CD4-positive, alpha-beta T cell treated with Interleukin-4 for 1 hour (primary cell): Measurements from ENCODE around the gene F2.
"Not testable (repeated sequence)": the region's sequence is repeated elsewhere in the genome, so short reads cannot be mapped to it uniquely, and the experiment has no call there.

Experiments
- DNase-seq, 2 donors: peaks; one replicate each; pipeline ENCODE4 v3.0.0-alpha.2; 2020 to 2022

The F2 gene

GRCh38 chr11:46686886-46687795 lies 31.9 kb upstream of the F2 start:
- DNase-seq: no peak

- no peak for DNase-seq
Measured at GRCh38 chr11:46690702-46691101, 28.3 kb upstream of the F2 start.

GRCh38 chr11:46692450-46692849 lies 26.6 kb upstream of the F2 start:
- DNase-seq: no peak

- DNase-seq: no peak
Measured at GRCh38 chr11:46693597-46694012, 25.4 kb upstream of the F2 start.

GRCh38 chr11:46694072-46694471 lies 24.9 kb upstream of the F2 start:
- no peak for DNase-seq

GRCh38 chr11:46694607-46695006 lies 24.4 kb upstream of the F2 start:
- no peak for DNase-seq

DNA sequence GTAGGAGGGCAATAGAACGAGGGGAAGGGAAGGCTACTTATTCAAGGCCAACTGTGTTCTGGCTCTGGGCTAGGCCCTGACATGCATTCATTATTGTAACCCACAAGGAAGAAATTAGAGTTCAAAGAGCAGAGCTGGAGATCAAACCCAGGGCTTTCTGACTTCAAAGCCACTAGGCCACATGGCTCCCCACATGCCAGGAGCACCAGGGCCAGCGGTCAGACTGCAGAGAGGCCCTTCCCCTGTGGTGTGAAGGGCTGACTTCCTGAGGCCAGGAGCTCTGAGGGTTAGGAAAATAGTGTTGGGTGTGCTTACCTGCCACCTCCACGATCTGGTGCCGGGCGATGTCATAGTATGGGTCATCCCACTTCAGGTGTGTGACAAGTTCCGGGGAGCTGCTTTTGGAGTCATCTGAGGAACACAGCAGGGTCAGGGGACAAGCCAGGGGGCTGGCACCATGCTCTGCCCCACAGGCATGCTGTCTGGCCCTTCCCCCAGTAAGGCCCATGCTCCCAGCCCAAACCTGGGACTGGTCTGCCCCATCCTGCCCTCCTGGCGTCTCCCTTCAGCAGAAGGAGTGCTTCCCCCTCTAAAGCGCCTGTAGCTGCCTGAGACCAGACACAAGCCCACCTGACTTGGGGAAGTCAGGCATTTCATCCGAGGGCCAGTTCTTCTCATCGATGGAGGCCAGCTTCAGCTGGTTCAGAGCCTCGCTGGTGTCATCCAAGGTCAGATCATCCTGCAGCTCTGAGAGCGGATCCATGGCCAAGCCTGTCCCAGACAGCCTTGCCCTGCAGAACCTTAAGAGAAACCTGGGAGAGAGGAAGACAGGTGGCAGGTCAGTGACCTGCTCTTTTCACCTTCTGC lies 23.4 kb upstream of the F2 start:
- DNase-seq: no peak

DNA sequence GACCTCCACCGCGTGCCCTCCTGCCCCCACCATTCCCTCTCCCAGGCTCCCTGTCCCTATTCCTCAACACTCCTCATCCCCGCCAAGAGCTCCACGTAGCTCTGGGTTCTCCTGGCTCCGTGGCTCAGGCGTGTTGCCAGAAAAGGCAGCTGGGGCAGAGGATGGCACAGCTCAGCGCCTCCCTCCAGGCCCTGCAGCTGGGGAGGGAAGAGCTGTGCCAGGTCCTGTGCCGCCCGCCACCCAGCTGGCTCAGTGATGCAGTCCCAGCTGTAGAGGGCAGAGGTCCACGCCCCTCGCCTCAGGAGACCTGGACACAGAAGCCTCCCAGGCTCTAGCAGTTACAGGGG lies 22.8 kb upstream of the F2 start:
- no peak for DNase-seq

DNA sequence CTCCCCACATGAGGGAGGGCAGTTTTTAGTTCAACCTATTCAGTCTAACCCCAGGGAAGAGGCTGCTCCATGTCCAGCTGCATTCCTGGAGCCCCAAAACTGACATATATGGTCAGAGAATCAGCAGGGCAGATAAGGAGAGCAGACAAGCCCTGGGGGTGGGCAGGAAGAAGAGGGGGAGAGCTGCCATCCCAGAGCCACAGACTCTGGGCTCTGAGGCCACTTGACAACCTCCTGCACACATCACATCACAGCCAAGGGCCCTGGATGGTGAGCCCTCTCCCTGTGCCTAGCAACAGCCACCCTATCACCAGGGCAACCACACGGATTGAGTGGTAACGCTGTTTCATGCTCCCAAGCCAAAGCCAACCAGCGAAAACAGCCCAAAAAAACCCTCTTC lies 21.7 kb upstream of the F2 start:
- no peak for DNase-seq

DNA sequence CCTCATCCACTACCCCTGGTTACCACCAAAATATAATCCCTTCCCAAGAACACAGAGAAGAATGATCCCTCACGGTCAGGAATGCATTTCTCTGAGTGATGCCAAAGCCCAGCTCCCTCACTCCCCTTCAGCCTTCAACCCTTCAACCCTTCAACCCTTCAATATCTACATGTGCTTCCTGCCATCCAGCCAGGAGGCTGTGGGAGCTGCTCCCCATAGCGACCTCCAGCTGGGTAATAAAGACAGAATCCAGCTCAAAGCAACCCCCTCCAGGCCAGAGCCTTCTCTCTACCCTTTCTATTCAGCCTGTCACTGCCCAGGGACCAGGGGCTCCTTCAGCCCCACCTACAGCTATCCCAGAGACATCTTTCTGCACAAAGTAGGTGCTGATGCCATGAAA lies 21.3 kb upstream of the F2 start:
- no peak for DNase-seq

GRCh38 chr11:46698597-46698996 lies 20.4 kb upstream of the F2 start:
- DNase-seq: no peak

GRCh38 chr11:46700241-46701077 lies 18.6 kb upstream of the F2 start, which contains the start of the genes ARHGAP1 and ZNF408:
TSS of gene ARHGAP1 (minus strand) at chr11:46700619. CDS start at chr11:46696107, 4,512 bp downstream.
TSS of gene ZNF408 (plus strand) at chr11:46701031. CDS start at chr11:46701048, 17 bp downstream.
- peak; percentile 98 to 99 for DNase-seq

- no peak for DNase-seq
Measured at GRCh38 chr11:46701078-46701654, 17.8 kb upstream of the F2 start.

DNA sequence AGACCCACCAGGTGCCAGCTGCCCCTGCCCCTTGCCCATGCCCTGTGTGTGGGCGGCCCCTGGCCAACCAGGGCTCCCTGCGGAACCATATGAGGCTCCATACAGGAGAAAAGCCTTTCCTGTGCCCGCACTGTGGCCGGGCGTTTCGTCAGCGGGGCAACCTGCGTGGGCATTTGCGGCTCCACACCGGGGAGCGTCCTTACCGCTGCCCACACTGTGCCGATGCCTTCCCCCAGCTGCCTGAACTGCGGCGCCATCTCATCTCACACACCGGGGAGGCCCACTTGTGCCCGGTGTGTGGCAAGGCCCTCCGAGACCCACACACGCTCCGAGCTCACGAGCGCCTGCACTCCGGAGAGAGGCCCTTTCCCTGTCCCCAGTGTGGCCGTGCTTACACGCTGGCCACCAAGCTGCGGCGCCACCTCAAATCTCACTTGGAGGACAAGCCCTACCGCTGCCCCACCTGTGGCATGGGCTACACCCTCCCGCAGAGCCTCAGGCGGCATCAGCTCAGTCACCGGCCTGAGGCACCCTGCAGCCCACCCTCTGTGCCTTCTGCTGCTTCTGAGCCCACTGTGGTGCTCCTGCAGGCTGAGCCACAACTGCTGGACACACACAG lies 13.8 kb upstream of the F2 start:
- no peak for DNase-seq

DNA sequence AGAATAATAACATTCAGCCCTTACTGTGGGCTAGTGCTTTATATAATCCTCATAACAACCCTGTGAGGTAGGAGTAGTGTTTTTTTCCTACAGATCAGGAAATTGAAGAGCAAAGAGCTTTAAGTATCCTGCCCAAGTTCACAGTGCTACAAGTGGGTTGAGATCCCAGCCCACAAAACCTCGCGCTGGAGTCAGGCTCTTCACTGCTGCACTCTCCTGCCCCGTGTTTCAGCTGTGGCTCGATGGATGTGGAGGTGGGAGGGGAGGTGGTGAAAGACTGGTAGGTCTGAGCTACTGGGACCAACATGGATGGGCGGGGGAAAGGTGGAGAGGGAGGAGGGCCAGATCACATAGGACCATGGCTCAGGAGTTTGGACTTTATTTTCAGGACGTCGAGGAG lies 12.1 kb upstream of the F2 start:
- no peak for DNase-seq

DNA sequence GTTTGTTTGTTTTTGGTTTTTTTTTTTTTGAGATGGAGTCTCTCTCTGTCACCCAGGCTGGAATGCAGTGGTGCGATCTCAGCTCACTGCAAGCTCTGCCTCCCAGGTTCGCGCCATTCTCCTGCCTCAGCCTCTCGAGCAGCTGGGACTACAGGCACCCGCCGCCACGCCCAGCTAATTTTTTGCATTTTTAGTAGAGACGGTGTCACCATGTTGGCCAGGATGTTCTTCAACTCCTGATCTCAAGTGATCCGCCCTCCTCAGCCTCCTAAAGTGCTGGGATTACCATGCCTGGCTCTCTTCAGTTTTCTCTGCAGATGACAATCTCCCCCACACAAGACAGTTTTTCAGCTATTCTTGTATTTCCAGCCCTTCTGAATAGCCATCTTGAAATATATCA lies 9.7 kb upstream of the F2 start:
- DNase-seq: not testable (repeated sequence)

DNA sequence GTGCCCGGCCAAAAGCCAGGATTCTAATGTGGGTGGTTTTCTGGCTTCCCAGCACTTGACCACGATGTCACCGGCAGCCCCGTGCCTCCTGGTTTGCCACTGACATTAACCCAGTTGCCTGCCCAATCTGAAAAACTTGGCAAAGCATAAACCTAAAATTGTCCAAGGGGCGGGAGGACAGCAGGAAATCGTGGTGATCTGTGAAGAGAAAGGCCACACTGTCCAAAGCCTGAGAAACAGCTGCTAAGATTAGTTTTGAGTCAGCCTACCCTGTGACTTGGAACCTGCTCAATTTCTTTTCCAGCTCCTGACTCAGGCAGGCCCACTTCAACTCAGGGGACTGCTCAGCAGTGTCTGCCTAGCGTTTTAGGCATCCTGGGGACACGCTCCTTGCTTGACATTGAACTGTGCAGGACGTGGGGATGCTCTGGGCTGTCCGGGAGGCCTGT lies 8.2 kb upstream of the F2 start:
- DNase-seq: no peak

DNA sequence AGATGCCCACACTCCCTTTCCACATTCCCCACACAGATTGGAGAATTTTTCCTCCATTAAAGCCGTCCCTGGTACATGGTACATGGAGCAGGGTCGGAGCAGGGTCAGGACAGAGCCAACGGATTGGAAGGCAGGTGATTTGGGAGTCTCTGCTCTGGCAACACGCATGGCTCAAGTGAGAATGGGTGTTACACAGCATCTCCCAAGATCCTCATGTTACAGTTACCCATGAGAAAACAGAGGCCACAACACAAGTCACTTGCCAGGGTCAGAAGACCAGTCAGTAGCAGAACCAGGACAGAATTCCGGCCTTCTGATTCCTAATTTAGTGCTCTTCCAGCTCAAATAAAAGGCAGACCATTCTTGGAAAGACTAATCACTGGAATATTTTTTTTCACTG lies 7.7 kb upstream of the F2 start:
- no peak for DNase-seq

- no peak for DNase-seq
Measured at GRCh38 chr11:46712874-46713576, 6.0 kb upstream of the F2 start.

GRCh38 chr11:46717825-46718154 lies 1.2 kb upstream of the F2 start:
- not testable (repeated sequence) for DNase-seq
